ENCODE measurements around the gene MANSC1.
"Not testable (repeated sequence)": the region's sequence is repeated elsewhere in the genome, so short reads cannot be mapped to it uniquely, and the experiment has no call there.

- TF ChIP-seq CTCF, POLR2A (IDR thresholded peaks at IDR 0.05): not testable (repeated sequence)
Observed at GRCh38 chr12:12310695-12311094, 39.3 kb downstream of the MANSC1 start.
